ENCODE measurements around the gene SNAP47. TPM values are rescaled to one million over a fixed set of nuclear protein-coding genes. Genes with fewer than 3 reads are reported as not detected.

Gene SNAP47
- total and polyA plus RNA-seq, 2 donors (not counting 3 experiments of a cell fraction or from before 2014, with no cell fraction given) = 24.0 to 32.7 TPM

DNA sequence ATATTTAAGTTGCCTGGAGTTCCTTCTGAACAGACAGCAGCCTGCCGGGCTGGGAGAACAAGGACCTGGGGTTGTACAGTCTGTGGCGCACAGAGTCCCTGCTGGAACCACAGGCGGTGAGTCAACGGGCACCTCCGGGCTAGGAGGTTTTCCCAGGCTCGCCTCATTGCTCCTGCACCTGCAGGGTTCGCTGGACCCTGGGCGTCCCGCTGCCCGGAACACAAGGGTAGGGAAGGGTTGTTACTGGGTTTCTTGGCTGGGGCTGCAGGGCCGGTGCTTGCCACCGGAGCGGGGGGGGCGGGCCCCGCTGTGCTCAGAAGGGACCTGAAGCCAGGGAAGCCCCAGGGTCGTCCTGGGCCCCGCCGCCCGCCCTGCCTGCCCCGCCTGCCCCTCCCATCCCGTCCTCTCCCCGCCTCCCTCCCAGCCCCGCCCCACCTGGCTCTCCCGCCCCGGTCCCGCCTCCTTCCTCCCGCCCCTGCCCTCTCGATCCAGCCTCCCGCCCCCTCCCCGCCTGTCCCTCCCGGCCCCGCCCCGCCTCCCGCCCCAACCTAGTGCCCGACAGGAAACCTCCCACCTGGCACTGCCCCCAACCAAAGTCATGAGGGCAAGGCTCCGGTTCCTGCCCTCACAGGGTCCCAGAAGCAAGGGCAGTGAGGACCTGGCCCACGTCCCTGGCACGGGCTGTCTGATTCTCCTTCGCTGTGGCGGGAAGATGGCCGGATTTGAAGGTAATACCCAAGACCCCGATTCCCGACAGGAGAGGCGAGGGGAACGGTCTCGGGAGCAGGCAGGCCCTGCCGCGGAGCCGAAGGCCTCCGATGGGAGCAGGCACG lies 7.0 kb upstream of the SNAP47 start:
- Histone ChIP-seq H3K4me1 (ENCODE audit: control insufficient read depth, extremely low read depth, insufficient read depth, low read length) (peaks cover 2% of the 10 kb centered on the region), H3K4me2 (ENCODE audit: insufficient read depth, low read length) (peak overlapping the region; percentile 9), H2AFZ (ENCODE audit: low read depth, low read length) (no peak overlapping the region), H3K9me1 (replicated peaks; ENCODE audit: control insufficient read depth, extremely low read depth, insufficient read depth, low read length) (no peaks in the 10 kb centered on the region), H3K4me3 (replicated peaks in 1 of 3; ENCODE audit: insufficient read depth in 1 of 3, low read depth in 1 of 3, low read length in 3 of 3) (peak overlapping the region in 1 of 3 experiments; percentile 30), H3K36me3 (ENCODE audit: control insufficient read depth in 2 of 2, extremely low read depth in 1 of 2, insufficient read depth in 2 of 2, low read length in 2 of 2) (peaks cover 0 to 21% of the 10 kb centered on the region in 2 experiments), H3K9ac (replicated peaks; ENCODE audit: extremely low read depth, insufficient read depth, low read length) (no peak overlapping the region), H3K9me3 (replicated peaks; ENCODE audit: control insufficient read depth, insufficient read depth, low read length) (no peaks in the 10 kb centered on the region), H3K79me2 (ENCODE audit: control insufficient read depth, insufficient read depth, low read length) (peaks cover under 1% of the 10 kb centered on the region), H3K27ac (ENCODE audit: insufficient read depth, low read depth, low read length) (no peak overlapping the region), H4K20me1 (replicated peaks; ENCODE audit: control insufficient read depth, extremely low read depth, insufficient read depth, low read length) (no peaks in the 10 kb centered on the region), H3K27me3 (ENCODE audit: control insufficient read depth in 2 of 2, insufficient read depth in 2 of 2, low read length in 2 of 2) (peaks cover 0 to 10% of the 10 kb centered on the region in 2 experiments)
- ChIA-PET POLR2A (no interaction called here), CTCF (no interaction called here)
- dilution Hi-C loops (cut with MboI; ENCODE audit: extremely low pct_ligation_motif_present, low sequenced_read_pairs) (no loop called here), intact Hi-C loops (cut with micrococcal nuclease) (loop anchor here (1.0 to 5.0 kb wide), 2 partner anchors 161 to 186 kb away; no protein-coding TSS in a partner anchor)
- FAIRE-seq = peak; percentile 31
- TF ChIP-seq MYC (IDR thresholded peaks at IDR 0.05; ENCODE audit: low read depth, low read length) (no peak), POLR2AphosphoS5 (IDR thresholded peaks at IDR 0.05; ENCODE audit: insufficient read depth, low read depth, low read length) (peak; percentile 4), FOS (IDR thresholded peaks at IDR 0.05; ENCODE audit: borderline replicate concordance, insufficient read depth, low read length) (peak; percentile 15)
- DNase-seq (ENCODE audit: low read depth, low spot score) = peak; percentile 44
- no TSS peak for BruUV-seq (replicated peaks)

DNA sequence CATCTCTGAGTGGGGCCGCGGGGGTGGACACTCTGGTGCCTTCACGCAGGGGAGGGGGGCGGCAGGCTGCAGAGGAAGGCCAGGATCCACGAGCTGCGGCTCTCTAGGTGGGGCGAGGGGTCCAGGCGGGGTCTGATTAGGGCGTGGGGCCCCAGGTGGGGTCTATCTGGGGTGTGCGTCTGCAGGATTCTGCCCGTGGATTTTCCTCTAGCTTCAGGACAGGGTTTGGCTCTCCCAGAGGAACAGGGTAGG lies 6.4 kb upstream of the SNAP47 start:
- no TSS peak for BruUV-seq (replicated peaks)
- H3K36me3 ChIP-seq (ENCODE audit: control insufficient read depth in 2 of 2, extremely low read depth in 1 of 2, insufficient read depth in 2 of 2, low read length in 2 of 2) = peaks cover 0 to 21% of the 10 kb centered on the region in 2 experiments
- no peak for DNase-seq (ENCODE audit: low read depth, low spot score)
- H3K9ac ChIP-seq (replicated peaks; ENCODE audit: extremely low read depth, insufficient read depth, low read length) = no peak overlapping the region
- FAIRE-seq = no peak
- H3K27ac ChIP-seq (ENCODE audit: insufficient read depth, low read depth, low read length) = no peak overlapping the region
- CTCF ChIA-PET = no interaction called here
- TF ChIP-seq EZH2 (IDR thresholded peaks at IDR 0.05; ENCODE audit: borderline replicate concordance, low read depth, low read length, severe bottlenecking) (no peak), JUN (IDR thresholded peaks at IDR 0.05; ENCODE audit: borderline replicate concordance, insufficient read depth, insufficient read length, low read depth) (no peak), POLR2AphosphoS5 (IDR thresholded peaks at IDR 0.05; ENCODE audit: insufficient read depth, low read depth, low read length) (no peak), MYC (IDR thresholded peaks at IDR 0.05; ENCODE audit: low read depth, low read length) (no peak), FOS (IDR thresholded peaks at IDR 0.05; ENCODE audit: borderline replicate concordance, insufficient read depth, low read length) (no peak), GATA2 (IDR thresholded peaks at IDR 0.05; ENCODE audit: insufficient read depth, insufficient read length, low read depth, low read length) (no peak), POLR2A (IDR thresholded peaks at IDR 0.05; ENCODE audit: low read depth, low read length) (no peak)
- TF ChIP-seq, protein P1, sequence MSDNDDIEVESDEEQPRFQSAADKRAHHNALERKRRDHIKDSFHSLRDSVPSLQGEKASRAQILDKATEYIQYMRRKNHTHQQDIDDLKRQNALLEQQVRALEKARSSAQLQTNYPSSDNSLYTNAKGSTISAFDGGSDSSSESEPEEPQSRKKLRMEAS (IDR thresholded peaks at IDR 0.05; ENCODE audit: insufficient read depth, insufficient read length) = no peak
- TF ChIP-seq, protein P2, sequence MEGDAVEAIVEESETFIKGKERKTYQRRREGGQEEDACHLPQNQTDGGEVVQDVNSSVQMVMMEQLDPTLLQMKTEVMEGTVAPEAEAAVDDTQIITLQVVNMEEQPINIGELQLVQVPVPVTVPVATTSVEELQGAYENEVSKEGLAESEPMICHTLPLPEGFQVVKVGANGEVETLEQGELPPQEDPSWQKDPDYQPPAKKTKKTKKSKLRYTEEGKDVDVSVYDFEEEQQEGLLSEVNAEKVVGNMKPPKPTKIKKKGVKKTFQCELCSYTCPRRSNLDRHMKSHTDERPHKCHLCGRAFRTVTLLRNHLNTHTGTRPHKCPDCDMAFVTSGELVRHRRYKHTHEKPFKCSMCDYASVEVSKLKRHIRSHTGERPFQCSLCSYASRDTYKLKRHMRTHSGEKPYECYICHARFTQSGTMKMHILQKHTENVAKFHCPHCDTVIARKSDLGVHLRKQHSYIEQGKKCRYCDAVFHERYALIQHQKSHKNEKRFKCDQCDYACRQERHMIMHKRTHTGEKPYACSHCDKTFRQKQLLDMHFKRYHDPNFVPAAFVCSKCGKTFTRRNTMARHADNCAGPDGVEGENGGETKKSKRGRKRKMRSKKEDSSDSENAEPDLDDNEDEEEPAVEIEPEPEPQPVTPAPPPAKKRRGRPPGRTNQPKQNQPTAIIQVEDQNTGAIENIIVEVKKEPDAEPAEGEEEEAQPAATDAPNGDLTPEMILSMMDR (IDR thresholded peaks at IDR 0.05; ENCODE audit: extremely low read depth in 1 of 2, insufficient read depth in 1 of 2, low read depth in 1 of 2, low read length in 2 of 2) = no peak
- POLR2A ChIA-PET = no interaction called here
- peaks cover 0 to 10% of the 10 kb centered on the region in 2 experiments for H3K27me3 ChIP-seq (ENCODE audit: control insufficient read depth in 2 of 2, insufficient read depth in 2 of 2, low read length in 2 of 2)
- H2AFZ ChIP-seq (ENCODE audit: low read depth, low read length) = no peak overlapping the region
- intact Hi-C loops (cut with micrococcal nuclease) = loop anchor here (1.0 to 5.0 kb wide), 2 partner anchors 162 to 187 kb away; no protein-coding TSS in a partner anchor
- H4K20me1 ChIP-seq (replicated peaks; ENCODE audit: control insufficient read depth, extremely low read depth, insufficient read depth, low read length) = no peaks in the 10 kb centered on the region
- H3K9me3 ChIP-seq (replicated peaks; ENCODE audit: control insufficient read depth, insufficient read depth, low read length) = no peaks in the 10 kb centered on the region
- peak overlapping the region in 1 of 3 experiments; percentile 30 for H3K4me3 ChIP-seq (replicated peaks in 1 of 3; ENCODE audit: insufficient read depth in 1 of 3, low read depth in 1 of 3, low read length in 3 of 3)
- H3K9me1 ChIP-seq (replicated peaks; ENCODE audit: control insufficient read depth, extremely low read depth, insufficient read depth, low read length) = no peaks in the 10 kb centered on the region
- H3K4me1 ChIP-seq (ENCODE audit: control insufficient read depth, extremely low read depth, insufficient read depth, low read length) = peaks cover 2% of the 10 kb centered on the region
- H3K79me2 ChIP-seq (ENCODE audit: control insufficient read depth, insufficient read depth, low read length) = peaks cover 6% of the 10 kb centered on the region
- no peak overlapping the region for H3K4me2 ChIP-seq (ENCODE audit: insufficient read depth, low read length)
- dilution Hi-C loops (cut with MboI; ENCODE audit: extremely low pct_ligation_motif_present, low sequenced_read_pairs) = no loop called here

Measured in endothelial cell of umbilical vein (primary cell).